Psoas muscle (tissue), 8 donors: ENCODE data around the gene TNNI3. TPM values are rescaled to one million over a fixed set of nuclear protein-coding genes. Genes with fewer than 3 reads are reported as not detected.

Source experiments
- ATAC-seq, 4 donors: fragments of 200-7000 bp; cut with Tn5 transposase; one replicate each; pipeline ENCODE4 v1.9.1; 2020; ENCODE audit warnings: moderate library complexity in 3 of 4, mild to moderate bottlenecking in 2 of 4
- DNase-seq, 2 donors: peaks; one replicate each; pipeline ENCODE4 v3.0.0-alpha.2; 2020
- H3K27ac ChIP-seq: fragments of 200-600 bp; one replicate; pipeline ENCODE4 v1.8.0; 2022
- H3K27me3 ChIP-seq, 3 donors: fragments of 200-600 bp in 1 of 3; one replicate each; pipeline versions ENCODE4 v1.6.1 to v1.8.0; 2013 to 2022; ENCODE audit warnings: low read length in 2 of 3, mild to moderate bottlenecking in 2 of 3, moderate library complexity in 1 of 3; ENCODE audit not compliant: insufficient read depth in 3 of 3
- H3K36me3 ChIP-seq, 2 donors: fragments of 200-600 bp in 1 of 2; one replicate each; pipeline versions ENCODE4 v1.6.1 to v1.8.0; 2013 to 2022; ENCODE audit warnings: low read depth in 1 of 2, mild to moderate bottlenecking in 1 of 2, moderate library complexity in 1 of 2; ENCODE audit not compliant: insufficient read depth in 1 of 2
- H3K4me1 ChIP-seq: fragments of 200-600 bp; one replicate; pipeline ENCODE4 v1.8.0; 2022
- H3K4me3 ChIP-seq: fragments of 200-600 bp; one replicate; pipeline ENCODE4 v1.8.0; 2022; ENCODE audit warnings: mild to moderate bottlenecking
- H3K9me3 ChIP-seq: fragments of 200-600 bp; one replicate; pipeline ENCODE4 v1.8.0; 2022
- CTCF ChIP-seq: fragments of 200-600 bp; IDR thresholded peaks from one replicate; pipeline ENCODE4 v1.8.0; 2022; ENCODE audit warnings: antibody characterized with exemption
- WGBS, 3 donors: extraction: QIAGEN DNeasy Blood & Tissue Kit; methylation state at CpG; one replicate each; pipeline versions ENCODE4 v1.1.6 to v1.1.7; 2013; 5-methylcytosine and 5-hydroxymethylcytosine counted together
- intact Hi-C, 2 donors: fragments of 100-400 bp; cut with DNase I; formaldehyde crosslinking; loops; one replicate each; pipeline versions ENCODE4 v1.11.0 to v1.14.2; 2022
- polyA plus RNA-seq, 3 donors: library from polyadenylated mRNA; stranded (reverse); fragments of 200-250 nt; gene quantifications; one replicate each; pipeline ENCODE4 v1.2.3, GENCODE V29; 2013
- total RNA-seq, 4 donors: library from RNA; stranded (reverse); fragmentation: NEBNext Ultra II Directional in 2 of 4; extraction: Animal tissue kit (Norgen Biotek cat#: 25700) in 2 of 4; gene quantifications; one replicate each; pipeline versions ENCODE4 v1.2.1 to v1.2.4, GENCODE V29; 2021 to 2023
- donor health status: healthy with polysubstance abuse.
- donor health status: DM: no; HTN: no; CAD: no; lungs with moderate emphysema.
- donor health status: Bipolar disorder and iron deficiency.
- donor health status: healthy.
- donor health status: DM: yes; HTN: yes; CAD: no.
- donor health status: DM: no; HTN: no; CAD: no.
- donor health status: DM: no; HTN: no; CAD: no.
- donor health status: DM: yes; HTN: yes; CAD: no.

TNNI3 gene
- total and polyA plus RNA-seq, 7 donors, result 5.0 to 17.4 (median 13.4) TPM

DNA sequence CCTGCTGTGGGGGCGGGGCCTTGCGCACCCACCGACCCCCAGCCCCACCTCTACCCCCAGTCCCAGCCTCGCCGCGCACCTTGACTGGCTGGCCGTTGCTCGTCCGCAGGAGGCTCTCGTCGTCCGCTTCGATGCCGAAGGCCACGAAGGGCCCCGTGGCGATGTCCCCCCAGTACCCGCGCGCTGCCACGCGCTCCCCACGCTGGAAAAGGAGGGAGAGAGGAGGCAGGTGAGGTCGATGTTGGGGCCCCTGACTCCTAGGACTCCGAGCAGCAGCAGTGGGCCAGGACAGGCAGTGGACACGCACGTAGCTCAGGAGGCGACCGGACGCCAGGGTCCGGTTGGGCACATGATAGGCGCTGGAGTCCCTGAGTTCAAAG lies 3.4 kb upstream of the TNNI3 start:
- no peak overlapping the region for H3K27ac ChIP-seq
- H3K4me1 ChIP-seq, result no peaks in the 10 kb centered on the region
- no peaks in the 10 kb centered on the region for H3K36me3 ChIP-seq
- intact Hi-C loops, result loop anchor here (2.0 kb wide), 2 partner anchors 72 to 74 kb away; no protein-coding TSS in a partner anchor
- 13 to 19% (median 18%) methylated on average over 22 to 32 of the region's 32 CpGs for WGBS, 3 donors
- no peak overlapping the region for H3K4me3 ChIP-seq
- H3K27me3 ChIP-seq, result peaks cover 0 to 33% (median 4%) of the 10 kb centered on the region in 3 donors
- ATAC-seq, result no peak
- no peak for TF ChIP-seq CTCF
- no peaks in the 10 kb centered on the region for H3K9me3 ChIP-seq
- DNase-seq, result no peak

GRCh38 chr19:55160128-55160985 lies 2.8 kb upstream of the TNNI3 start:
- no peaks in the 10 kb centered on the region for H3K9me3 ChIP-seq
- WGBS, 3 donors, result 4 to 5% (median 5%) methylated on average over 29 to 33 of the region's 33 CpGs
- TF ChIP-seq CTCF, result peak; percentile 70
- peak; percentile 84 to 92 for DNase-seq
- no peak overlapping the region for H3K27ac ChIP-seq
- H3K36me3 ChIP-seq, result no peaks in the 10 kb centered on the region
- no peaks in the 10 kb centered on the region for H3K4me1 ChIP-seq
- H3K27me3 ChIP-seq, result peaks cover 0 to 33% (median 4%) of the 10 kb centered on the region in 3 donors
- peak; percentile 80 to 84 (median 83) for ATAC-seq
- no peak overlapping the region for H3K4me3 ChIP-seq
- intact Hi-C loops, result loop anchor here (2.0 kb wide), 2 partner anchors 72 to 74 kb away; no protein-coding TSS in a partner anchor

GRCh38 chr19:55158848-55159749 lies 1.6 kb upstream of the TNNI3 start:
- WGBS, 3 donors, result 38 to 46% (median 43%) methylated on average over 17 to 18 of the region's 18 CpGs
- intact Hi-C loops, result no loop called here
- ATAC-seq, result peak; percentile 48 to 72 (median 64)

DNA sequence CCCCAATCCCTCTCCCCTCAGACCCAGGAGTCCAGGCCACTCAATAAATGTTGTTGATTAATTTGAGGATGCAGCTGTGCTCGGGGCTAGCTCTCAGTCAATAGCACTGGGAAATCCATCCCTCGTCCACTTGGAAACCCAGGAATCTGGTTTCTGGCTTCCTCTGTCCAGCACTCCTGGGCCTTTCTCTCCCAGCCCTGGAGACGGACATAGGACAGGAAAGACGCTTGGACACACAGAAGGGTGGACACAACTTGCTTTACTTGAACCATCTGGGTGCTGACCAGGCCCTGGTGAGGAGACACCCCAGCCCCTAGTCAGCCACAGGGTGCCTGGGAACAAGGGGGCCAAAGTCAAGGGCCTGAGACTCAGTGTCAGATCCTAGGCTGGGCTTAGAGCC lies 891 bp upstream of the TNNI3 start:
- H3K9me3 ChIP-seq, result no peaks in the 10 kb centered on the region
- peak overlapping the region; percentile 53 for H3K27ac ChIP-seq
- ATAC-seq, result no peak
- intact Hi-C loops, result no loop called here
- H3K4me1 ChIP-seq, result no peaks in the 10 kb centered on the region
- no peak overlapping the region for H3K4me3 ChIP-seq
- 44 to 68% (median 56%) methylated on average over 4 of the region's 4 CpGs for WGBS, 3 donors
- no peak for TF ChIP-seq CTCF
- H3K27me3 ChIP-seq, result peaks cover 0 to 35% (median 6%) of the 10 kb centered on the region in 3 donors
- DNase-seq, result no peak
- H3K36me3 ChIP-seq, result no peaks in the 10 kb centered on the region

More at GRCh38 chr19:55158848-55159749, 1.6 kb upstream of the TNNI3 start:
- H3K27ac ChIP-seq, result peak overlapping the region; percentile 53
- TF ChIP-seq CTCF, result no peak
- no peaks in the 10 kb centered on the region for H3K9me3 ChIP-seq
- no peaks in the 10 kb centered on the region for H3K4me1 ChIP-seq
- peak; percentile 45 to 68 for DNase-seq
- H3K36me3 ChIP-seq, result no peaks in the 10 kb centered on the region
- H3K4me3 ChIP-seq, result no peak overlapping the region
- H3K27me3 ChIP-seq, result peaks cover 0 to 35% (median 6%) of the 10 kb centered on the region in 3 donors
